G401.6 (cell line): ENCODE measurements around the gene RPL10A.
"Not testable (repeated sequence)": the region's sequence is repeated elsewhere in the genome, so short reads cannot be mapped to it uniquely, and the experiment has no call there.

Experiments
- FAIRE-seq: peaks from 2 replicates; lab custom pipeline; 2012; peaks lifted over from hg19 to GRCh38; lab: Jason Lieb, UNC

The RPL10A gene

DNA sequence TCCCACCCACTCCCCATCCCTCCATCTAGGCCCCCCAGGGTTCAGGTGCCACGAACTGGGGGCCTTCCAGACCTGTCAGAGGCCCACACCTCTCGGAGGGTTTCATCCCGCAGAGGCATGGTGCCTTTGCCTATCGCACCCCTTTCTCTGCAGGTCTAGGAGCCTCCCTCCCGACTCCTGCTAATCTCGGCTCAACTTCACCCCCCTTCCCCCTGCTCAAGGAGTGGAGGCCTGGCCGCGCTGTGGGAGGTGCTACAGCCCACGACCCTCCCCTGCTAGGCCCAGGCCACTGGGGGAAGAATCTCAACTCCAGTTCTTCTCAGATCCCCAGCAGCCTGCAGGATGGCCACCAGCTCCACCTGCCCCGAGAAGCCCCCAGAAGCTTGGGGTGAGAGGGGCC, 44.5 kb downstream of the RPL10A start, which contains the start of gene TULP1:
Gene TULP1 (minus strand): TSS at position 157 of the 400 bp plus-strand sequence. CDS start 38 bp downstream, at position 119.
- FAIRE-seq, result no peak

DNA sequence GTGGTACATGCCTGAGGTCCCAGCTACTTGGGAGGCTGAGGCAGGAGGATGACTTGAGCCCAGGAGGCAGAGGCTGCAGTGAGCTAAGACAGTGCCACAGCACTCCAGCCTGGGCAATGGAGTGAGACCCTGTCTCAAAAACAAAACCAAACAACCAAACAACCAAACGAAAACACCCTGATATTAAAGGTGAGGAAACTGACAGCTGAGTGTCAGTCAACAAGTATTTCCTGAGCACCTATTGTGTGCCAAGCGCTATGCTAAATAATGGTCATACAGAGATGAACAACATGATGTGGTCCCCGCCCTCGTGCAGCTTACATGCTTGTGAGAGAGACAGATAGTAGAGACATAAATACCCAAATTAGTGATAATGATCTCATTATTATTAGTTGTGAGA, 46.4 kb downstream of the RPL10A start:
- FAIRE-seq, result no peak

DNA sequence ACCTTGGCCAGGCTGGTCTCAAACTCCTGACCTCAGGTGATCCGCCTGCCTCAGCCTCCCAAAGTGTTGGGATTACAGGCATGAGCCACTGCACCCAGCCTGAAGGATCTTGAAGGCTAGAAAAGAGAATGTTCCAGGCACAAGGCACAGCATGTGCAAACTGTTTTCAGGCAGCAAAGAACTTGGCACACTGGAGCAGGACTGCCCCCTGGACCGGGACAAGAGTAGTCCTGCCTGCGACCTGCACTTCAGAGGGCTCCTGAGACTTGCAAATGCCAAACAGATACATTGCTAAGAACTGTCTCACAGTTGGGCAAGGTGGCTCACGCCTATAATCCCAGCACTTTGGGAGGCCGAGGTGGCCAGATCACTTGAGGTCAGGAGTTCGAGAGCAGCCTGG, 47.7 kb downstream of the RPL10A start:
- not testable (repeated sequence) for FAIRE-seq

DNA sequence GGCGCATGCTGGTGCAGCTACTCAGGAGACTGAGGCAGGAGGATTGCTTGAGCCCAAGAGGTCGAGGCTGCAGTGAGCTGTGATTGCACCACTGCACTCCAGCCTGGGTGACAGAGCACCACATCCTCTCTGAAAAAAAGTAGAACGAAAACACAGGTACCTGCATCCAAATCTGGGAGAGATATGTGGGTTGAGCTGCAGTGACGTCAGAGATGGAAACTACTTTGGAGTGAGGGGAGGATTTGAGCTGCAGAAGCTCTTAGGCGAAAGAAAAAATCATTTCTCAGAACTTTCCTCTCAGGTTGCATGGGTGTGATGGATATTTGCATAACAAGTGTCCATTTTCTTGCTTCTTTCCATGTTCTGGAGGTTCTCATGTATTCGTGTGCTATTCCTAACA, 48.5 kb downstream of the RPL10A start:
- no peak for FAIRE-seq

DNA sequence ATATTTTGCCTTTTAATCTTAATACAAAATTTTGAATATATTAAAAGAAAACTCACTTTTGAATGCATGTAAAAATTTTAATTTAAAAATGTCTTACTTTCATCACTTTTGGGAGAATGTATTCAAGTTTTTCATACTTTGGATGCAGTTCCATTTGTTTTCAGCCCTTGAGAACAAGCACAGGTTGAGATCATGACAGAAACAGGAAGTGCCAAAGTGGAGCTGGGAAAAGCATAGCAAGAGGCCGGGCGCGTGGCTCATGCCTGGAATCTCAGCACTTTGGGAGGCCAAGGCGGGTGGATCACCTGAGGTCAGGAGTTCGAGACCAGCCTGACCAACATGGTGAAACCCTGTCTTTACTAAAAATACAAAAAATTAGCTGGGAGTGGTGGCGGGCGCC, 49.8 kb downstream of the RPL10A start:
- FAIRE-seq, result peak; percentile 42

DNA sequence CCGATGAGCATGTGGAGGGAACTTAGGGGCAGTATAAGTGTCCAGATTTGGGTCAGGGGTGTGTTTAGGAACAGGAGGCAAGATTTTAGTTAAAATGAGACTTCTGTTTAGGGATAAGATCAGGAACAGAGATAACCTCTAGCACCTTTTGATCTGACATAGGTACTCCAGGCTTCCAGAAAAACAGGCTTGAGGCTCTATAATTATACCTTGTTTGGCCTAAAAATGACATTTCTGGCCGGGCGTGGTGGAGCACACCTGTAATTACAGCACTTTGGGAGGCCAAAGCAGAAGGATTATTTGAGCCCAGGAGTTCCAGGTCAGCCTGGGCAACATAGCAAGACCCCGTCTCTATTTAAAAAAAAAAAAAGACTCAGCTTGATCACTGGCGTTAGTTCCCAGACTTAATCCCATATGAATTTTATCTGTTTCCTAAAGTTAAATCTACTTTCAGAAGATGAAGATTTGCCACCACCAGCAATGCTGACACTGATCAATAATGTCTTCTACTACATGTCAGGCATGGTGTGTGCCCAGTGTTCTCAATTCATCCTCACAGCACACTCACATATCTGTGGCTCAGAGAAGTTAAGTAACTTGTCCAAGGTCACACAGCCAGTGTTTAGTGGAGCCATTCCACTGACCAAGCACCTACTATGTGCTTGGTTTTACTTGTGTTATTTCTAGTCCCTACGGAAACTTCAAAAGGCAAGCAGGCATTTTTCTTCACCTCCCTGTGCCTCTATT, 50.5 kb downstream of the RPL10A start:
- FAIRE-seq, result no peak

DNA sequence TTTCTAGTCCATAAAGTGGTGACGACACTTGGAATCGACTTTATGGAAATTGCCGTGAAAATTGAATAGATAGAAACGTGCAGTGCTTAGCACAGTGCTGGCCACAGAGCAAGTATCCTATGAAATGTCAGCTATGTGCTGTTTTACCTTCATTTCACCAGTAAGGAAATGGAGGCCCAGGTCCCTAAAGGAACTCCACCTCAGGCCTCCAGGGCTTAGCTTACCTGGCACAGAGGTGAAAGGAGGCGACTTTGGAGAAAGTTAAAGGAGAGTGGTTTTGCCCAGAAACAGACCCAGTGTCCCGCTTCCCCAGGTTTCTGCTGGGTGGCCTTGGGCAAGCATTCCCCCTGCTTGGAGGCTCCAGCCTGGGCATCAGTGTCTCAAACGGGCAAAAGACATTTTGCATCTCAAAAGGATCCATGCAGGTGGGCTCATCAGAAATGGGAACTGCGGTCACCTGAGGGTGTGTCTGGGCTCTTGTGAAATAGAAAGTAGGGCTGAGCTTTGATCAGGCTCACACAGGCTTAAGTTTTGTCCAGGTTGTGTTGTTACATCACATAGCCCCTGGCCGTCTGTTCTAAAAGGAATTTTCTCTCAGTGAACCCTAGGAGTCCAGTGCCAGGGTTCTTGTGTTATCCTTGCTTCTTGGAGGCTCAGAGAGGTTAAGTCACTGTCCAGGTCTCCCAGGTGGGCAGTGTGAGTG, 51.3 kb downstream of the RPL10A start:
- FAIRE-seq, result no peak
